Stomach smooth muscle (tissue), 2 donors: ENCODE measurements around the gene OST4.

Source experiments
- H3K27ac ChIP-seq: one replicate; pipeline ENCODE4 v1.7.0; 2013; ENCODE audit warnings: mild to moderate bottlenecking, low read length, inconsistent platforms
- H3K27me3 ChIP-seq, 2 donors: one replicate each; pipeline ENCODE4 v1.7.0; 2013; ENCODE audit warnings: low read length in 2 of 2; ENCODE audit not compliant: insufficient read depth in 2 of 2, control insufficient read depth in 1 of 2
- H3K36me3 ChIP-seq, 2 donors: one replicate each; pipeline ENCODE4 v1.7.0; 2013; ENCODE audit warnings: low read length in 2 of 2; ENCODE audit not compliant: control insufficient read depth in 2 of 2, insufficient read depth in 2 of 2
- H3K4me1 ChIP-seq: one replicate; pipeline ENCODE4 v1.7.0; 2013; ENCODE audit warnings: low read length; ENCODE audit not compliant: control insufficient read depth, insufficient read depth
- H3K4me3 ChIP-seq, 2 donors: one replicate each; pipeline ENCODE4 v1.7.0; 2013; ENCODE audit warnings: low read length in 2 of 2
- H3K9ac ChIP-seq, 2 donors: one replicate each; pipeline ENCODE4 v1.7.0; 2013; ENCODE audit warnings: low read length in 2 of 2, mild to moderate bottlenecking in 1 of 2
- H3K9me3 ChIP-seq, 2 donors: one replicate each; pipeline ENCODE4 v1.7.0; 2013; ENCODE audit warnings: low read length in 2 of 2; ENCODE audit not compliant: control insufficient read depth in 2 of 2
- donor health status: healthy.
- donor health status: Pancreatic carcinoma.

The OST4 gene

GRCh38 chr2:27102329-27102728 lies 30.9 kb upstream of the OST4 start:
- peaks cover 0 to 8% of the 10 kb centered on the region in 2 donors for H3K36me3 ChIP-seq
- no peak overlapping the region for H3K4me3 ChIP-seq
- no peak overlapping the region for H3K27ac ChIP-seq
- H3K4me1 ChIP-seq: no peaks in the 10 kb centered on the region
- H3K9me3 ChIP-seq: no peaks in the 10 kb centered on the region
- H3K27me3 ChIP-seq: peaks cover 5 to 7% of the 10 kb centered on the region in 2 donors
- H3K9ac ChIP-seq: no peak overlapping the region

GRCh38 chr2:27100036-27100435 lies 28.6 kb upstream of the OST4 start:
- H3K4me1 ChIP-seq: peaks cover 14% of the 10 kb centered on the region
- peaks cover 1 to 4% of the 10 kb centered on the region in 2 donors for H3K27me3 ChIP-seq
- H3K4me3 ChIP-seq: no peak overlapping the region
- peaks cover 0 to 8% of the 10 kb centered on the region in 2 donors for H3K36me3 ChIP-seq
- H3K9ac ChIP-seq: no peak overlapping the region
- no peak overlapping the region for H3K27ac ChIP-seq
- H3K9me3 ChIP-seq: no peaks in the 10 kb centered on the region

GRCh38 chr2:27099334-27099955 lies 28.0 kb upstream of the OST4 start:
- Histone ChIP-seq H3K27ac (no peak overlapping the region), H3K9me3 (no peaks in the 10 kb centered on the region), H3K4me1 (peaks cover 14% of the 10 kb centered on the region), H3K9ac (no peak overlapping the region), H3K27me3 (peaks cover 0 to 3% of the 10 kb centered on the region in 2 donors), H3K4me3 (no peak overlapping the region), H3K36me3 (peaks cover 0 to 8% of the 10 kb centered on the region in 2 donors)

- H3K27ac ChIP-seq: no peak overlapping the region
- H3K9ac ChIP-seq: no peak overlapping the region
- no peaks in the 10 kb centered on the region for H3K9me3 ChIP-seq
- no peaks in the 10 kb centered on the region for H3K27me3 ChIP-seq
- H3K4me3 ChIP-seq: no peak overlapping the region
- H3K4me1 ChIP-seq: peaks cover 14% of the 10 kb centered on the region
- peaks cover 0 to 8% of the 10 kb centered on the region in 2 donors for H3K36me3 ChIP-seq
Measured at GRCh38 chr2:27097341-27097740, 25.9 kb upstream of the OST4 start.

- no peak overlapping the region for H3K27ac ChIP-seq
- peaks cover 14% of the 10 kb centered on the region for H3K4me1 ChIP-seq
- no peak overlapping the region for H3K9ac ChIP-seq
- peaks cover 0 to 10% of the 10 kb centered on the region in 2 donors for H3K36me3 ChIP-seq
- H3K9me3 ChIP-seq: no peaks in the 10 kb centered on the region
- H3K27me3 ChIP-seq: no peaks in the 10 kb centered on the region
- no peak overlapping the region for H3K4me3 ChIP-seq
Measured at GRCh38 chr2:27096748-27097297, 25.4 kb upstream of the OST4 start.

GRCh38 chr2:27095745-27096651 lies 24.5 kb upstream of the OST4 start:
- peaks cover 0 to 10% of the 10 kb centered on the region in 2 donors for H3K36me3 ChIP-seq
- no peaks in the 10 kb centered on the region for H3K27me3 ChIP-seq
- H3K4me3 ChIP-seq: peak overlapping the region in 1 of 2 donors; percentile 71
- H3K4me1 ChIP-seq: peaks cover 14% of the 10 kb centered on the region
- no peaks in the 10 kb centered on the region for H3K9me3 ChIP-seq
- no peak overlapping the region for H3K27ac ChIP-seq
- peak overlapping the region in 1 of 2 donors; percentile 29 for H3K9ac ChIP-seq

- Histone ChIP-seq H3K4me1 (peaks cover 14% of the 10 kb centered on the region), H3K27me3 (no peaks in the 10 kb centered on the region), H3K9me3 (no peaks in the 10 kb centered on the region), H3K4me3 (no peak overlapping the region), H3K9ac (no peak overlapping the region), H3K27ac (no peak overlapping the region), H3K36me3 (peaks cover 0 to 10% of the 10 kb centered on the region in 2 donors)
Measured at GRCh38 chr2:27095427-27095744, 23.9 kb upstream of the OST4 start.

- no peak overlapping the region for H3K27ac ChIP-seq
- H3K27me3 ChIP-seq: no peaks in the 10 kb centered on the region
- peaks cover 0 to 8% of the 10 kb centered on the region in 2 donors for H3K36me3 ChIP-seq
- H3K9me3 ChIP-seq: no peaks in the 10 kb centered on the region
- H3K4me1 ChIP-seq: peaks cover 14% of the 10 kb centered on the region
- H3K4me3 ChIP-seq: no peak overlapping the region
- H3K9ac ChIP-seq: no peak overlapping the region
Measured at GRCh38 chr2:27094353-27094984, 23.0 kb upstream of the OST4 start.

GRCh38 chr2:27093430-27094352 lies 22.2 kb upstream of the OST4 start:
- H3K4me3 ChIP-seq: no peak overlapping the region
- no peaks in the 10 kb centered on the region for H3K27me3 ChIP-seq
- H3K36me3 ChIP-seq: peaks cover 0 to 5% of the 10 kb centered on the region in 2 donors
- no peak overlapping the region for H3K9ac ChIP-seq
- H3K9me3 ChIP-seq: no peaks in the 10 kb centered on the region
- H3K27ac ChIP-seq: no peak overlapping the region
- H3K4me1 ChIP-seq: peaks cover 14% of the 10 kb centered on the region
